ENCODE measurements around the gene LGALS9C.
"Not testable (repeated sequence)": the region's sequence is repeated elsewhere in the genome, so short reads cannot be mapped to it uniquely, and the experiment has no call there.

The LGALS9C gene

GRCh38 chr17:18478362-18478761, 1.8 kb downstream of the LGALS9C start:
- DNase-seq (ENCODE audit: low read depth in 2 of 2) = not testable (repeated sequence)

DNA sequence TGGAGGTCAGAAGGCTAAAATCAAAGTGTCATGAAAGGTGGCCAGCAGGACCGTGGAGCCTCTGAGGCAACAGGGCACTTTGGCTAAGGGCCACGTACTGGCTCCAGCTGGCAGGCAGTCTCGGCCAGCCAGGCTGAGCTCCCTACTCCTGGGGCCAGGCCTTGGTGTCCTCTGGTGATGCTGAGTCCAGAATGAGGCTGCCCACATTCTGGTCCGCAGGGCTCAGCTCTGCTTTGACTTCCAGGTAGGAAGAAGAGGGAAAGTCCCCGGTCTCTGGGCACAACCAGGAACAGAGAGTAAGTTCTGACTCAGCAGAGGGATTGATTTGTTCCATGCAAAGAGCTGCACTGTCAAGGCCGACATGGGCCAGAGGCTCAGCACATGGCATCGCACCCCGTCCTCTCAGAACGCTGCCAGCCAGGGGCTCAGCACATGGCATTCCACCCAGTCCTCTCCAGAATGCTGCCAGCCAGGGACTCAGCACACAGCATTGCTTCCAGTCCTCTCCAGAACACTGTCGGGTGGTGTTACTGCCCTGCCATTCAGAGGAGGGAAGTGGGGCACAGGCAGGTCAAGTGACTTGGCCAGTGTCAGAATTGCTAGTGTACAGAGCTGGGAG, 2.5 kb downstream of the LGALS9C start:
- DNase-seq (ENCODE audit: low read depth in 2 of 2) = not testable (repeated sequence)

DNA sequence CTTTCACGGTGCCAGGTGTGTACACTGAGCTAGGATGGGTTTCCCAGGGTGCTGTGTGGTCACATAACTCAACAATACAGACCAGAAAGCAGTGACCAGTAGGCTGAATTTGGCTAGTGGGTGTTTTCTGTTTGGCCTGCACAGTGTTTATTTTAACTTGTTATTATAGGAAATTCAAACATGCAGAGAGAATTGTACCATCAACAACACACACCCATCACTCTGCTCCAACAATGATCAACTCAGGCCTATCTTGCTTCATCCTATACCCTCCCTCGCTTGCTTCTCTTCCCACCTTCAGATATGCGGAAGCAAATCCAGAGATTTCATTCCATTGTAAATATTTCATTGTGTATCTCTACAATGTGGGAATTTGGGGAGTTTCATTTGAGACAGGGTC, 5.2 kb downstream of the LGALS9C start:
- DNase-seq (ENCODE audit: low read depth in 2 of 2) = not testable (repeated sequence)

DNA sequence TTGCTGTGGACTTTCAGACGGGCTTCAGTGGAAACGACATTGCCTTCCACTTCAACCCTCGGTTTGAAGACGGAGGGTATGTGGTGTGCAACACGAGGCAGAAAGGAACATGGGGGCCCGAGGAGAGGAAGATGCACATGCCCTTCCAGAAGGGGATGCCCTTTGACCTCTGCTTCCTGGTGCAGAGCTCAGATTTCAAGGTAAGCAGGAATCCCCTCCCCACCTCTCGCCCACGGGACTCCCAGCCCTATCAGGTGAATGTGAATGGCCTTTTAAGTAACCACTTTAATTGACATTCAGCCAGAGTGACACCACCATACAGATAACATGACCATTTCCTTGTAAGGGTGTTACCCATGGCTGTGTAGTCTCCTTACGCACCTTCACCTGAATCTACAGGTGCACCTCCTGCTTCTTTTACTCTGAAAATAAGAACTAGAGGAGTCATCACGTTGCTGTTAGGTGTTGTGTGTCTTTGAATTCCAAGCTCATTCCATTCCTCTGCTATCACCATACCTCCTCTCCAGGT, 9.4 kb downstream of the LGALS9C start:
- not testable (repeated sequence) for DNase-seq (ENCODE audit: low read depth in 2 of 2)

DNA sequence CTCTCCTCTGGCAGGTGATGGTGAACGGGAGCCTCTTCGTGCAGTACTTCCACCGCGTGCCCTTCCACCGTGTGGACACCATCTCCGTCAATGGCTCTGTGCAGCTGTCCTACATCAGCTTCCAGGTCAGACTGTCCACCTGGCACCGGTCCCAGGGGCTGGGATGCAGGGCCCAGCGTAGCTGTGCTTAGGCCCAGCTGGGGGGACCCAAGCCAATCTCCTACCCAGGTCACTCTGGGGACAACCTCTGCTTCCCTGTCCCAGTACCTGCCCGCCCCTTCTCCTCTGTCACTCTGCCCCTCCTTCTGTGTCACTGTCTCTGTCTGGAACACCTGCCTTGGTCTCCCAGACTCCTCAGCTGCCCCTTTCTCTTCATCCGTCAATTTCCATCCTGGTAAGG, 11.0 kb downstream of the LGALS9C start:
- DNase-seq (ENCODE audit: low read depth in 2 of 2) = not testable (repeated sequence)

GRCh38 chr17:18488622-18489021, 12.0 kb downstream of the LGALS9C start:
- not testable (repeated sequence) for DNase-seq (ENCODE audit: low read depth in 2 of 2)

- not testable (repeated sequence) for DNase-seq (ENCODE audit: low read depth in 2 of 2)
Measured at GRCh38 chr17:18490016-18490415, 13.4 kb downstream of the LGALS9C start.

GRCh38 chr17:18492712-18493480, 16.3 kb downstream of the LGALS9C start:
- DNase-seq (ENCODE audit: low read depth in 2 of 2) = not testable (repeated sequence)

DNA sequence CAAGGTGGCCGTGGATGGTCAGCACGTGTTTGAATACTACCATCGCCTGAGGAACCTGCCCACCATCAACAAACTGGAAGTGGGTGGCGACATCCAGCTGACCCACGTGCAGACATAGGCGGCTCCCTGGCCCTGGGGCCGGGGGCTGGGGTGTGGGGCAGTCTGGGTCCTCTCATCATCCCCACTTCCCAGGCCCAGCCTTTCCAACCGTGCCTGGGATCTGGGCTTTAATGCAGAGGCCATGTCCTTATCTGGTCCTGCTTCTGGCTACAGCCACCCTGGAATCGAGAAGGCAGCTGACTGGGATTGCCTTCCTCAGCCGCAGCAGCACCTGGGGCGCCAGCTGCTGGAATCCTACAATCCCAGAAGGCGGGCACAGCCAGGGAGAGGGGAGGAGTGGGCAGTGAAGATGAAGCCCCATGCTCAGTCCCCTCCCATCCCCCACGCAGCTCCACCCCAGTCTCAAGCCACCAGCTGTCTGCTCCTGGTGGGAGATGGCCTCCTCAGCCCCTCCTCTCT, 17.7 kb downstream of the LGALS9C start:
- DNase-seq (ENCODE audit: low read depth in 2 of 2) = not testable (repeated sequence)

DNA sequence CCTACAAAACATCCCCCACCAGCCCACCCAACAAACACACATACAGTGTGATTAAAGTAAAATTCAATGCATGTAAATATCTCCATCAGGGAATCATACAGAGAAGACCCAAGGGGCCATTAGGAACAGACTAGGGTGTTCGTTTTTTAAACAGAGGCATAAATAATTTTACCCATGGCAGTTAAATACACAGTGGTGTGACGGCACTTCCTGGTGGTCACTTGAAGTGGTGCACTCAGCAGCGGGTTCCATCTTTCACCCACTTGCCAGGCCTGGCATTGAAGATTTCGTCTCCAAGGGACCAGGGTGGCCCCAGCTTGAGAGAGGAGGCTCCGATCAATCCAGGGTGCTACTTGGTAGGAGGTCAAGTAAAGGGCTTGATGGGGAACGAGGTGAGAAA, 20.5 kb downstream of the LGALS9C start:
- DNase-seq (ENCODE audit: low read depth in 2 of 2) = not testable (repeated sequence)

GRCh38 chr17:18499100-18499499, 22.5 kb downstream of the LGALS9C start:
- DNase-seq (ENCODE audit: low read depth in 2 of 2) = not testable (repeated sequence)

DNA sequence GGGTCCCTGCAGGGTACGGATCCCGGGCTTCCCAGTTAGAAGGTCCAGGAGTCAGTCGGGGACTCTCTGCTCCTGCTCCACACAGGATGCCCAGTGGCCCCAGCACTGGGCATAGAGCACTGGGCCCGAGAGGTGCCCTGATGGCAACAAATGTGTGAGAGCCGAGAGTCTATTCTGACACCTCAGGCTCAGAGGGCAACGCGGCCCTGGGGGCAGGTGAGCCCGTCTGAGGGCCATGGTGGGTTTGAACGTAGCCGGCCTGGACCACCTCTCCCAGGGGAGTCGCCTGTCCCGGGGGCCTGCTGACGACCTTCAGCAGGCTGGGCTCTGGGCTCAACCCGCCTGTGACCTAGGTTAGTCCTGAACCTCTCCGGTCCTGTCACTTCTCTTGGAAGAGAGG, 23.2 kb downstream of the LGALS9C start:
- DNase-seq (ENCODE audit: low read depth in 2 of 2) = not testable (repeated sequence)

DNA sequence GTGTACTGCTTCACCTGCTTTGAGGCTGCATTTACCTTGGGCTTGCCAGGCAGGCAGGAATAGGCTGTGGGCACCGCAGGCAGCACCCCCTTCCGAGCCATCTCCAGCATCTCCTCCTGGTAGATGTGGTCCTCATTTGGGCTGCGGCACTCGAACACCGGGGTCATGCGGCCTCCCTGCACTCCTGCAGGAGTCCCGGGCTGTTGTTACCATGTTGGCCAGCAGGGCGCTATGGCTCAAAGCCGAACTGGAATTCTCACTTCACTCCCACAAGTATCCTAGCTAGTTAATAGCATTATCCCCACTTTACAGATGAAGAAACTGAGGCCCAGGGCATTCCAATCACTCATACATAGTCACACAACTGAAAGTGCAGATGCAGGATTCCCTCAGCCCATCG, 23.7 kb downstream of the LGALS9C start:
- DNase-seq (ENCODE audit: low read depth in 2 of 2) = not testable (repeated sequence)

- not testable (repeated sequence) for DNase-seq (ENCODE audit: low read depth in 2 of 2)
Measured at GRCh38 chr17:18500816-18501215, 24.2 kb downstream of the LGALS9C start.

DNA sequence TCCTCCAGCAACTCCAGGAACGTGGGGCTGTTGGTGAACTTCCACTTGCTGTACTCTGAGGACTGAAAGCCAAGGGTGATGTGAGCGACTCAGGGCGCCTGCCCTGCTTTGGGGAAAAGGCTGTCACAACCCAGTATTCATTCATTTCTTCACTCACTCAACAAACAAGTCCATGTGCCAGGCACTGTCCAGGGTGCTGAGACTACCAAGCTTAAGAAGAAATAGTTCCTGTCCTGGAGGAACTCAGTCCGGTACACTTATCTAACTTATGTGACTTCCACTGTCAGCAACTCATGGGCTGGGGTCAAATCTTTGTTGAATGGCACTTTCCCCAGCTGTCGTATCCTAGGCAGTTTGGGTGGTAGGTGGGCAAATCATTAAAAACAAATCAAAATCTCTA, 26.6 kb downstream of the LGALS9C start:
- DNase-seq (ENCODE audit: low read depth in 2 of 2) = not testable (repeated sequence)

DNA sequence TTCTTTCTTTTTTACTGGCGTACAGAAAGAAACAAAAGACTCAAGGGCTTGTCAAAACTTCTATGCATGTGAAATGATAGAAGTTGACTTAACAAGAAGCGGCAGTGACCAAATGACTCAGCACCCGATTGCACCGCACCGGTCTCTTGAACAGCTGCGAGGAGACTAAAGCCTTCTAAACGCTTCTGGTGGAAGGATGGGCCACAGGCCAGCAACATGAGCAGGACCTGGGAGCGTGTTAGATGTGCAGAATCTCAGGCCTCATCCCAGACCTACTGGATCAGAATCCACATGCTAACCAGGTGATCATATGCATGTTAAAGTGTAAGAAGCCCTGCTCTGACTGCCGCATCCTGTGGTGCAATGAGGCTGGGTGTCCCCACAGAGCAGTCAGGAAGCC, 31.1 kb downstream of the LGALS9C start:
- DNase-seq (ENCODE audit: low read depth in 2 of 2) = not testable (repeated sequence)

- DNase-seq (ENCODE audit: low read depth in 2 of 2) = not testable (repeated sequence)
Measured at GRCh38 chr17:18508667-18509066, 32.1 kb downstream of the LGALS9C start.

DNA sequence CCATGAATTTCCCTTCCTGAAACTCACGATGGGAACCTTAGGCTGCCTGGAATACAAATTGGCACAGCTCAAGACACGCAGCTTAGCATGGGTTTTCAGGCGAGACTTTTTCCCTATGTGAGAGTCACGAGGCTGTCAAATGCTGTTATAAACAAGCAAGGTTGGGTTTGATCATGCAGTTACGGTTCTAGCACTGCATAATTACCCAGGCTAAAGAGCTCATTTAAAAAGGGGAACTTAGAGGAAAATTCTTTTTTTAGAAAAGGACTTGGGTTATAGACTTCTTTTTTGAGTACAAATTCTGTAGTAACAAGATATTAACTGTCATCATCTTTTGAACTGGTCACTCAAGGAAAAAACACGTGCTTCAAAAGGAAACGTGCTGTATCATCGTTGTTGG, 44.5 kb downstream of the LGALS9C start:
- DNase-seq (ENCODE audit: low read depth in 2 of 2) = not testable (repeated sequence)

DNA sequence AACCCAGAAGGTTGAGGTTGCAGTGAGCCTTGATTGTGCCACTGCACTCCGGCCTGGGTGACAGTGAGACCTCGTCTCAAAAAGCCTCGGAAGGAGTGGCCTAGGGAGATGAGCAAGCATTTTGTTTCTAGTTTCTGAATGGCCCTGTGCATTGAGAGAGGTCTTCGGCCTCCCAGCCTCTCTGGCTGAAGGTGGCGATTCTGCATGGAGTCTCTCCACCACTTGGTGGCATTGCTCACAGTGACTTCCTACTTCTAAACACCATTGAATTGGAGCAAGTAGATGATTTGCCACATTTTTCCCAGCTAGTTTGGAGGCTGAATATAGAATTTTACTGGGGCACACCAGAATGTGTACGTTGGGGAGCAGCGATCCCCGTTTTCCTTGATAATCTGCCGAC, 48.4 kb downstream of the LGALS9C start:
- not testable (repeated sequence) for DNase-seq (ENCODE audit: low read depth in 2 of 2)

DNA sequence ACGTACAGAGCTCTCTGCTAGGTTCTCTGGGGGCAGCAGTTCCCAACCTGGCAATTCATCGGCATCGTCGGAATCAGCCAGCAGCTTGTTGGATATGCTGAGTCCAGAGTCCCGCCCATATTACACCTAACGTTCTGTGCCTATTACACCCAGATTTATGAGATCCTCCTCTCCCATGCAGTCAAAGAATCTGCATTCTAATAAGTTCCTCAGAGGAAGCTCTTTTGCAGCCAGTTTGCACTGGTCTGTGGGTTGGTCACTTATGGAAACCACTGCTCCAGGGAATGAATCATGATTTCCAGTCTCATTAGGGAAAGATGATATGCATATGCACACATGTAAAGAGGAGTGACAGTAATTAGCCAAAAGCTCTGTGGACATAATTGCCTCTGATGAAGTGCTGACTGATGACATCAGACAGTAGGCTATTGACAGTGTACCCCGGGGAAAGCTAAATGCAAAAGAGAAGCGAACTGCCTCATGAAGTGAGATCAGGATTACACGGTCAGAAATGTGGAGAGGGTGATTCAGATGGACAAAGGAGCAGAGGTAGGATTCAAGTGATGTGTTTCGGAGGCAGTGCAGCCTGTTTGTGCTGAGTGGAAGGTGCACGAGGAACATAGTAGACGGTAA, 49.7 kb downstream of the LGALS9C start:
- not testable (repeated sequence) for DNase-seq (ENCODE audit: low read depth in 2 of 2)

- not testable (repeated sequence) for DNase-seq (ENCODE audit: low read depth in 2 of 2)
Measured at GRCh38 chr17:18527354-18527753, 50.8 kb downstream of the LGALS9C start.

- DNase-seq (ENCODE audit: low read depth in 2 of 2) = not testable (repeated sequence)
Measured at GRCh38 chr17:18528435-18528834, 51.8 kb downstream of the LGALS9C start.
